GM04504 (cell line): ENCODE results near the gene IPO11.
"Not testable (repeated sequence)": the region's sequence is repeated elsewhere in the genome, so short reads cannot be mapped to it uniquely, and the experiment has no call there.

ENCODE experiments used
- DNase-seq: peaks from one replicate; pipeline ENCODE4 v3.0.0-alpha.2; 2012; ENCODE audit warnings: low read depth

IPO11 gene

DNA sequence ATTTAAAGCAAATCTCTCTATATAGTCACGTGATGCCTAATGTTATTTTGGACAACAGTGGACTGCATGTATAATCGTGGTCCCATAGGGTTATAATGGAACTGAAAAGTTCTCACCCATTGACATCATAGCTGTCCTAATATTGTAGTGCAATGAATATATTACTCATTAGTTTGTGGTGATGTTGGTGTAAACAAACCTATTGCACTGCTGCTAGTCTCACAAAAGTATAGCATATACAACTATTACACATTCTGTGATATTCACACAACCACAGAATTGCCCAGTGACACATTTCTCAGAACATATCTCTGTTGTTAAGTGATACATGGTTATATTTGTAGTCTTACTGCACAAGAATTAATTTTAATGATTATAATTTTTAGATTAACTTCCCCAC, 37.7 kb downstream of the IPO11 start:
- DNase-seq: no peak

DNA sequence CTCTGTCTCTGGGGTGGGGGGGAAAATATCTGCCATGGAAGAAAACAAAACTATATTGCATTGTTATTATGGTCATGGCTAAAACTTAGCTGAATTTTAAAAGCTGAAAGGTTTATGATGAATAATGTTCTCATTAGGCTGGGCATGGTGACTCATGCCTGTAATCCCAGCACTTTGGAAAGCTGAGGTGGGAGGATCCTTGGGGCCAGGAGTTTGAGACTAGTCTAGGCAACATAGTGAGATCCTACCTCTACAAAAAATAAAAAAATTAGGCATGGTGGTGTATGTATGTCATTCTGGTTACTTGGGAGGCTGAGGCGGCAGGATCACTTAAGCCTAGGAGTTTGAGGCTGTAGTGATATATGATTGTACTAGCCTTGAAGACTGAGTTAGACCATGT, 44.5 kb downstream of the IPO11 start:
- no peak for DNase-seq

DNA sequence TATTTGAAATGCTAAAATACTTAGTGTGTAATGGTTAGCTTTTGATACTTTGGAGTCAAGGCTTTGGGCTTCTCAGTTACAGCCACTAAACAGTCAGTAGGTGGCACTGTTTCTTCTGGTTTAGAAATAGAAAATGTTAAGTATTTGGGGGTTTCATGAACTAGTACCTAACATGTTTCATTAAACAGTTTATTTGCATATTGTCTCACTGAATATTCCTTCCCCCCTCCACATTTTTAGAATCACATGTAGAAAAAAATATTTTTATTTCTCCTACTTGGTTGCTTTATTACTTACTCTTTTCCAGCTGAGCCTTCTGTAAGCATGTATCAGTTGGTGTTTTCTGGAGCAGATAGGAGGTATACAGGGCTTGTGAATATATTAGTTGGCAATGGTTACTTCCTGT, 48.0 kb downstream of the IPO11 start:
- DNase-seq: no peak

DNA sequence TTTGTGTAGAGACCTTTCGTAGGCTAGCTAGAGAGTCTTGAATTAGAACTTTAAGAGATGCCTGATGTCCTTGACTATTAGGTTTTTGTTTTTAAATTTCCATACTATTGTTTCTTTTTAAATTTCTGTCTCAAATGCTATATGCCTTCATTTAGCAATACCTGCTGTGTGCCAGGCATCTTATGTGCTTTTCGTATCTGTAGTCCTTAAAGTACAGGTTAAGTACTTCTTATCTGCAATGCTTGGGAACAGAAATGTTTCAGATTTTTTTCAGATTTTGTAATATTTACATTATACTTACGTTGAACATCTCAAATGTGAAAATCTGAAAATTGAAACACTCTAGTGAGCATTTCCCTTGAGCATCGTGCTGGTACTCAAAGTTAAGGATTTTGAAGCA, 49.0 kb downstream of the IPO11 start:
- no peak for DNase-seq

DNA sequence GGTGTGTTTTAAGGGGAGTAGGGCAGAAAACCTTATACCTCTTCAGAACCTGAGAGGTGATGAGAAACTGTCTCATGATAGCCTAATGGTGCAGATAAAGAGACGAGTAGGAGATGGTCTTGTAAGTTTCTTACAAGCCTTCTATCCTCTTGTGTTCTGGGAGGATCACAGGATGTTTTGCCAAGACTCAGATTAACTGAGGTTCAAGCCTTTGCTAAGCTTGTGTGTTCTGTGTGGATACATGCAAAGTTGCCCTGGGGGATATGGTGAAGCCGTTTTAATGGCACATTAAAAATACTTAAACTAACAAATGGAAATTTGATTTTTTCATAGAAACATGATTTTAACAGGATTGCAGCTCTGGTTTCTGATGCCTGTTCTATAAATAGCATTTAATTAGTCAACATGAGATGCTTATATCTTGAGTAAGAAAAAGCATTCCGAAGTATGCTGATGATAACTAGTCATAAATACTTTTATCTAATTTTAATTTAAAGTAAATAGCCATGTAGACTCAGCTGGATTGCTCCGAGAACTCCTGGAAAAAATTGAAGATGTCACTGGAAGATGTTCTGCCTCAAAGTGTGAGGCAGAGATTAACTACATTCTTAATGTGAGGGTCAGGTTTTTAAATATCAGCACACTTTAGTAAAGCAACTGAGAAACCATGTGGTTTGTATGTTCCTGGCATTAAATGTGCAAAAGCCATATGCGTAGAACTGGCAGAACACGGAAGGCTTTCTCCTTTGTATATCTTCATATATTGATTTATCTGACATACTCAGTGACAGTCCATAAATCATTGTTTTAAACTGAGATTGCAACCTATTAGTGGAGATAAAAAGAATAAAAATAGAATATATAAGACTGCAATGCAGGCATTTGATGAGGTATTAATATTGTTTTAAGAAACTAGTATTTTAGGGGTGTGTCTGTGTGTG, 53.7 kb downstream of the IPO11 start:
- no peak for DNase-seq

DNA sequence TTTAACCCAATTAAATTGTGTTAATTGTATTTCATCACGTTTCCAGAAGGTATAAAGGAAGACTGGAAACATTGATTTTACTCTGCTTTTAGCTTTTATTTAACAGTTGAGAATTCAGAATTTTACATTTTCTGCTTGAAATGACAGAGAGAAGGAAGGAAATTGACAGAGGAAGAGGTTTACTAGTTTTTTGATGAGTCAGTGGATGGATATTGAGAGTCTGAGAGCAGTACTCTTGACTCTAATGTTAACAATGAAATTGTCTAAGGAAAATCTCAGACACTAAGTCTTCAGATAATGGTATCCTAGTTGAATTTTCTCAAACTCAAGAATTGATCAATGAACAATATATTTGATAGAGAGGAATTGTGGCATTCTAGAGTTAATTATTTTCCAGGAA, 60.6 kb downstream of the IPO11 start:
- DNase-seq: no peak

DNA sequence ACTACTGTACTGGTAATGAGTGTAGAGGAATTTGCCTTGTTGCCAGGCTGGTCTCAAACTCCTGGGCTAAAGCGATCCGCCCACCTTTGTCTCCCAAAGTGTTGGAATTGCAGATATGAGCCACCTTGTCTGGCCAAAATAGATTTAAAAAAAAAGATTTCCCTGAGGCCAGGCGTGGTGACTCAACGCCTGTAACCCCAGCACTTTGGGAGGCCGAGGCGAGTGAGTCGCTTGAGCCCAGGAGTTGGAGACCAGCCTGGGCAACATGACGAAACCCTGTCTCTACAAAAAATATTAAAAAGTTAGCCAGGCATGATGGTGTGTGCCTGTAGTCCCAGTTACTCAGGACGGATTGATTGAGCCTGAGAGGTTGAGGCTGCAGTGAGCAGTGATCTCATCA, 62.5 kb downstream of the IPO11 start:
- DNase-seq: peak; percentile 50

DNA sequence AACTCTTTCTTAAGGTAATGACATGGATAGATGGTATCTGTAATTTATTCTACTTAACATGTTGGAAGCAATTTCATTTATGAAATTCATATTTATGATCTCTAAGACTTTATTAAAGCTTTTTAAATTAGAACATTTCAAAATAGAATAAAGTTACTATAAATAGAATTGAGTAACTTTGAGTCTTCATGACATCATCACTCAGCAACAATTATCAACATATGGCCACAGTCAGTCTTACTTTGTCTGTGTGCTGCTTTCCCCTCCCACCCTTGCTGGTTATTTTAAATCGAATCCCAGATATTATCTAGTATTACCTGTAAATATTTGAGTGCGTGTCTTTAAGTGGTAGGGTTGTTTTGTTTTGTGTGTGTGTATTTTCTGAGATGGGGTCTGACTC, 65.2 kb downstream of the IPO11 start:
- DNase-seq: no peak

DNA sequence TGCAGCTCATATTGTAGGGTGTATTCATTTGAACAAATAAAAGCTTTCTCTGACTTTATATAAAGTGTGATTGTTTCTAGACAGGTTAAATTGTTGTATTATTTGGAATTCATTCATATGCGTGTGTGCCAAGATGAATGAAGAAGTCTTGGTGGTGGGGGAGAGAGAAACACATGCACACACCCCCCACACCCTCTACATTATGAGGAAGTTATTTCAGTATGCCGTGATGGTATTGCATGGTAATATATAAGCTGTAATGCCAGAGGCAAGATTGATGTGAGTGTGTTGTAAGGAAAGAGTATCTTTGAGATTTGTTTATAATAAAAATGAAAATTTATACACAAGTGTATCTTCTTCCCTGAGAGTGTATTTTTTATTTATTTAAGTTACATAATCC, 71.0 kb downstream of the IPO11 start:
- no peak for DNase-seq

DNA sequence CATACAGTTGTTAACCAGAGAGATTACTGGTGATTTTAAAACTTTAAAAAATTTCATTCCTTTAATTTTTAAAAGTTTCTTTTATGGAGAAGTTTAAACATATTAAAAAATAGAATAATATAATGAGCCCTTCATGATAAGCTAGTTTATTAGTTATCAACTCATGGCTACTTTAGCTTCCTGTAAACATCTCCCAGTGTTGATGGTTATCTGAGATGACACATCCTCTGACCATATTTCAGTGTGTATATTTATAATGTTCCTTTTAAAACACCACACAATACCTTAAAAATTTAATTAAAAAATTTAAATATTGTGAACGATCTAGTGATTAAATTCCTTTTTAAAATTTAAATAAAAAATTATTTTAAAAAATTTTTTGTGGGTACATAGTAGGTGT, 74.1 kb downstream of the IPO11 start:
- no peak for DNase-seq

DNA sequence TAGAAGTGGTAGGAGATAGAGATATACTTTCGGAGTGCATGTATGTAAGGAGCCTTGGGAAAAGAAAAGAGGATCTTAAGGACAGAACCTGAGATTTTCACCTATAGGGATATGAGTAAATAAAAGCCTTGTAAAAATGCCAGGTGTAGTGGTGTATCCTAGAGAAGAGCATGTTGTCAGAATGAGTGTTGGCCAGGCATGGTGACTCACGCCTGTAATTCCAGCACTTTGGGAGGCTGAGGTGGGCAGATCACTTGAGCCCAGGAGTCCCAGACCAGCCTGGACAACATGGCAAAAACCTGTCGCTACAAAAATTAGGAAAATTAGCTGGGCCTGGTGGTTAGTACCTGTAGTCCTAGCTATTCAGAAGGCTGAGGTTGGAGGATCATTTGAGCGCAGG, 76.0 kb downstream of the IPO11 start:
- DNase-seq: no peak

DNA sequence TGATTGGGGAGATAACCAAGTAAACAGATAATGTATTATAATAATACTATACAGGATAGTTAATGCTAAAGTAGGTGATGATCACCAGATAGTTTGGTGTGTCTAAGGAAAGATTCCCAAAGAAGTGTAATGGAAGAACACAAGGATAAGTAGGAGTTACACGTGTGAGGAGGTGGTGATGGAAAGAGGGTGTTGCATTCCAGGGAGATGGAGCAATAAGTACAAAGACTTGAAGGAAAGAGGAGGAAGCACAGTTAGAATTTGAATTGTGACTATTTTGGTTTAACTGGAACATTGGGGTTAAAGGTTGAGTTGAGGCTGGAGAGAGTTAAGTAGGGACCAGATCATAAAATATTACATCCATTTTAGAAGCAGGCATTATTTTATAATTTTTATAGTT, 76.9 kb downstream of the IPO11 start:
- DNase-seq: no peak

DNA sequence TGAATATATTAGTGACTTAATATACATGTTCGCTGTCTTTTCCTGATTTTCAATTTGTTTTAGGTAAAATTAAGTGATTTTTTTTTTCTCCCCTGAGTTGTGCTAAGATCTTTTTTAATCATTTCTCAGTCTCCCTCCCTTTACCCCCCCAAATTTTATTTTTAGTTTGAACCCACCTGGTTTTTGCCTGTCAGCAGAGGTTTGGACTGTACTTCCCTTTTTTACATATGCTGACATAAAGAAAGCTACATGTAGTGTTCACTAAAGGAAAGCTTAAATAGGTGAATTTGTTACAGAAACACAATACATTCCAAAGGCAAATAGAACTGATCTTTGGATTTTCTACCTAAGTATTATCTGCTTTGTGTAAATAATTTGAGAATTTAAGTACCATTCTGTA, 82.2 kb downstream of the IPO11 start:
- DNase-seq: no peak

DNA sequence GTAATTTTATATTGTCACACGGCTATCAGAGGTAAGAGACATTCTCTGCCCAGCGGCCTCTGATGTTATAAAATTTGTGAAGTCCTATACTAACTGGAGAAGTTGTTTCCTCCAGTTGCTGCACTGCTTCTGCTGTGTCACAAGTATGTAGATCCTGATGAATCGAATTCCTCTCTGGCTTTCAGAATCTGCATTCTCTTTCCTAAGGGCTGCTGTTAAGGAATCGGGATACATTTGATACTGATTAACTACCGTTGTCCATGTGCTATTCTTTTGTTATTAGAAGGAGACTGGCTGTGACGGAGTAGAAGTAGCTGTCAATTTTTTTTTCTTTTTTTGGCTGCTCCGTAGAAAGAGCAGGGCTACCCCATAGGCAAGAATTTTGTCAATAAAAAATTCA, 84.3 kb downstream of the IPO11 start:
- DNase-seq: no peak

DNA sequence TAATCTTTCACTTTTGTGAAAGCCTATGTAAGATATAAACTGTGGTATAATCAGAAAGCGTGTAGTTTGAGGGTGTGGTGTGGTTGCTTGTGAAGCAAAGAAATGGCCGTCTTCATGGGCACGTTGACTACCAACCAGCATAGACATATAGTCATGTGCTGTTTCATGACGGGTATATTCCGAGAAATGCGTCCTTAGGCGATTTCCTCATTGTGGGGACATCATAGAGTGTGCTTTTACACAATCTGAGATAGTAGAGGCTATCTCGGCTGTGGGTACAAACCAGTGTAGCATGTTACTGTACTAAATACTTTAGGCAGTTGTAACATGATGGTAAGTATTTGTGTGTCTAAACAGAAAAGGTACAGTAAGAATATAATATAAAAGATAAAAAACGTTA, 86.4 kb downstream of the IPO11 start:
- DNase-seq: no peak

DNA sequence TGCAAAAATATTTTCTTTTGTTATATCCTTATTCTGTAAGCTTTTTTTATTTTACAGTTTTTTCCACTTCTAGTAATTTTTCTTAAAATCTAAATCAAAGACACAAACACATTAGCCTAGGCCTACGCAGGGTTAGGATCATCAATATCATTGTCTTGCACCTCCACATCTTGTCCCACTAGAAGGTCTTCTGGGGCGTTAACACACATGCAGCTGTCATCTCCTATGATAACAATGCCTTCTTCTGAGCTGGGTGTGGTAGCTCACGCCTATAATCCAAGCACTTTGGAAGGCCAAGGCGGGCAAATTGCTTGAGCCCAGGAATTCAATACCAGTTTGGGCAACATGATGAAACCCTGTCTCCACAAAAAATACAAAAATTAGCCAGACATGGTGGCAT, 87.2 kb downstream of the IPO11 start:
- no peak for DNase-seq

DNA sequence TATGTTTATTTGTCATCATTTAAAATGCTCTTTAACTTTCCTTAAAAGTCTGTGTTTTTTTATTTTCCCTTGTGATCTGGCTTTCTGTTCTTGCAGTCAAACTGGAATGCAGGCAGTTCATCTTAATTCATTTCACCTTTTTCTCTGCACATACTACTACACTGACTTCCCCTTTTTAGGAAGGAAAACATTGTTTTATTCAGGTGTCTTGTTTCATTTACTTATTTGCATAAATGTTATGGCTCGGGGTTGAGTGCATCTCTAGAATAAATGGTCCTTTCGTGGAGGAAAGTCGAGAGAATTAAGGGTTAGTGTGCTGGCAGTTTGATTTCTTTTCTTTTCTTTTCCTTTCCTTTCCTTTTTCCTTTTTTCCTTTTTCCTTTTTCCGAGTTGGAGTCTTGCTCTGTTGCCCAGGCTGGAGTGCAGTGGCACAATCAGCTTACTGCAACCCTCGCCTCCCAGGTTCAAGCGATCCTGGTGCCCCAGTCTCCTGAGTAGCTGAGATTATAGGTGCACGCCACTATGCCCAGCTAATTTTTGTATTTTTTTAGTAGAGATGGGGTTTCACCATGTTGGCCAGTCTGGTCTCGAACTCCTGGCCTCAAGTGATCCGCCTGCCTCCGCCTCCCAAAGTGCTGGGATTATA, 90.0 kb downstream of the IPO11 start:
- DNase-seq: no peak

DNA sequence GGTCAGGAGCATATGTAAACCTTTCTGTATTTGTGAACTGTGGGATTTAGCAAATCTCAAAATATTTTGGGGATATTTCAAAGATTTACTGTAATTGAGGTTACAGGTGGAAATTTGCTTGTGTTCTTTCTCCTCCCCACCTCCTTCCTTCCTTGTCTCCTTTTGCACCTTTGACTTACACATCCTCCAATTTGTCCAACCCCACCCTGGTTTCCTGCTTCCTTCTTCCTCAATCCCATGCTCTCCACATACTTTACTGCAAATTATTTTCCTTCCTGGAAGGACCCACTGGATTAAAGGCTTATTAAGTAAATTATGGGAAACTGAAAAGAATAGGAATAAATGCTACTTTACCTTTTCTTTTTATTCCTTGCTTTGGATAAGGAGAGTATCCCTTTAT, 91.6 kb downstream of the IPO11 start:
- no peak for DNase-seq

DNA sequence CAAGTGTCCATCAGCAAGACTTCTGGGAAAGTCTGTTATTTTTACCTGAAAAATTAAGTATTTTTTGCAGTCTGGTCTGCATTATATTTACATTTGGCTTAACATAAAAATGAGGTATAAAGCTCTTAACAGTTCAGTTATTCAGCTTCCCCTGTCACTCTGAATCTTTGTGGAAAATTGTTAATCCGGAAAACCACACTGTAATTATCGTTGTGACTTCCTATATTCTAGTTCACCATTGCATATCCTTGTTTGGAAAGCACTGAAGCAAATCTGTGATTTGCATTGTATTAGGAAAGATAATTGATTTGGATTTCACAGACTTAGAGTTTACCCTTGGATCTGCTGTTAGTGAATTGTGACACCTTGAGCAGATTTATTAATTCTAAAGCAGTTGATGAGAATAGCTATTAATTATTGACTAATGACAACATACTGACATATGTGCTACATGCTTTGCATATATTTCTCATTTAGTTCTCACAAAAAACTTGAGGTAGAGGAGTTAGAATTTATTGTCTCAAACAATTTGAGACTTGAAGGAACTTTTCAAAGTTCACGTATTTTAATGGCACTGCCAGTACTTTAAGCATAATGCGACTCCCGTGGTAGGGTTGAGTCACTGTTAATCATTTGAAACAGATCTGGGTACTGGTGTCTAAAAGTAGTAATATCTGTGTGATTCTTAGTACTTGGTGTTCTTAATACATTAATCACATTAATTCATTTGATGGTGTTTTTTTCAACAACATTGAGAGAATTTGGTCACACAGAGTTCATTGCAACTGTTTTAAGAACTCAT, 94.3 kb downstream of the IPO11 start:
- no peak for DNase-seq

DNA sequence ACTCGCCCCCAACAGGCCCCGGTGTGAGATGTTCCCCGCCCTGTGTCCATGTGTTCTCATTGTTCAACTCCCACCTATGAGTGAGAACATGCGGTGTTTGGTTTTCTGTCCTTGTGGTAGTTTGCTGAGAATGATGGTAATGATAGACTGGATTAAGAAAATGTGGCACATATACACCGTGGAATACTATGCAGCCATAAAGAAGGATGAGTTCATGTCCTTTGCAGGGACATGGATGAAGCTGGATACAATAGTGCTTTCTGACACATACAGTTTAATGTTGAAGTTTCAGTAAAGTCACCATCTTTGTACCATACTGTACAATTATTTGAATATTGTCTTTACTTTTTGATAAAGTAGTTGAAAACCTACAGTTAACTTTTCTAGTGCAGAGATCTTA, 96.2 kb downstream of the IPO11 start:
- not testable (repeated sequence) for DNase-seq

DNA sequence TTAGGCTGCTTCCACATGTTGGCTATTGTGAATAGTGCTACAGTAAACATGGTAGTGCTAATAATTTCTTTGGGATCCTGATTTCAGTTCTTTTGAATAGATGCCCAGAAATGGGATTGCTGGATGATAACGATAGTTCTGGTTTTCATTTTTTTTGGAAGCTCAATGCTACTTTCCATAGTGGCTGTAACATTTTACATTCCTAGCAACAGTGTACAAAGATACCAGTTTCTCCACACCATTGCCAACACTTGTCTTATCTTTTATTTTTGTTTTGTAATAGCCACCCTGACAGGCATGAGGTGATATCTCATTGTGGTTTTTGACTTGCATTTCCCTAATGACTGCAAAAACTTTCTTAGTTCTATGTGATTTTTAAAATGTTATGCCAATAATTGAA, 97.2 kb downstream of the IPO11 start:
- no peak for DNase-seq

DNA sequence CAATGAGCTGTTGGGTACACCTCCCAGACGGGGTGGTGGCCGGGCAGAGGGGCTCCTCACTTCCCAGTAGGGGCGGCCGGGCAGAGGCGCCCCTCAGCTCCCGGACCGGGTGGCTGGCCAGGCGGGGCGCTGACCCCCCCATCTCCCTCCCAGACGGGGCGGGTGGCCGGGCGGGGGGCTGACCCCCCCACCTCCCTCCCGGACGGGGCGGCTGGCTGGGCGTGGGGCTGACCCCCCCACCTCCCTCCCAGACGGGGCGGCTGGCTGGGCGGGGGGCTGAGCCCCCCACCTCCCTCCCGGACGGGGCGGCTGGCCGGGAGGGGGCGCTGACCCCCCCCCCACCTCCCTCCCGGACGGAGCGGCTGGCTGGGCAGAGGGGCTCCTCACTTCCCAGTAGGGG, 100.5 kb downstream of the IPO11 start:
- not testable (repeated sequence) for DNase-seq
